H1 (cell line): Measurements from ENCODE around the gene MAPT. TPM values are rescaled to one million over a fixed set of nuclear protein-coding genes. Genes with fewer than 3 reads are reported as not detected.

ENCODE experiments used
- CTCF ChIA-PET: fragments of 300-600 bp; sonication (Branson Sonifier 250); formaldehyde crosslinking; loops from one replicate; lab custom pipeline; 2021; ENCODE audit not compliant: partially characterized antibody; lab: Charles Lee
- POLR2A ChIA-PET: fragments of 300-600 bp; sonication (Branson Sonifier 250); formaldehyde crosslinking; loops from one replicate; lab custom pipeline; 2021; ENCODE audit warnings: inconsistent platforms; ENCODE audit not compliant: partially characterized antibody; lab: Charles Lee
- DNase-seq, 2 experiments: peaks; one replicate each; pipeline versions ENCODE4 v3.0.0 to v3.0.0-alpha.2; 2010 to 2022; ENCODE audit warnings: low spot score in 2 of 2, low read depth in 1 of 2, mixed read lengths in 1 of 2
- FAIRE-seq: peaks from 2 replicates; lab custom pipeline; 2011; peaks lifted over from hg19 to GRCh38; lab: Jason Lieb, UNC
- H2AFZ ChIP-seq: 2 replicates; pipeline ENCODE4 v1.8.1; 2012; ENCODE audit warnings: low read length, inconsistent platforms
- H2AK5ac ChIP-seq: 2 replicates; pipeline ENCODE4 v1.6.1; 2013; ENCODE audit warnings: low read depth, low read length
- H2BK120ac ChIP-seq: replicated peaks from 2 replicates; pipeline ENCODE3; 2013; ENCODE audit warnings: low read depth, low read length, inconsistent platforms
- H2BK12ac ChIP-seq: 2 replicates; pipeline ENCODE4 v1.6.1; 2013; ENCODE audit warnings: low read depth, low read length
- H2BK15ac ChIP-seq: 2 replicates; pipeline ENCODE4 v1.6.1; 2013; ENCODE audit warnings: low read length
- H2BK20ac ChIP-seq: 2 replicates; pipeline ENCODE4 v1.6.1; 2013; ENCODE audit warnings: low read length
- H2BK5ac ChIP-seq: 2 replicates; pipeline ENCODE4 v1.6.1; 2013; ENCODE audit warnings: low read depth, low read length
- H3K14ac ChIP-seq: 2 replicates; pipeline ENCODE4 v1.6.1; 2013; ENCODE audit warnings: inconsistent platforms; ENCODE audit not compliant: insufficient read length
- H3K18ac ChIP-seq: 2 replicates; pipeline ENCODE4 v1.6.1; 2013; ENCODE audit warnings: low read length; ENCODE audit errors: extremely low read depth
- H3K23ac ChIP-seq: 2 replicates; pipeline ENCODE4 v1.6.1; 2013; ENCODE audit warnings: inconsistent platforms; ENCODE audit not compliant: insufficient read length
- H3K23me2 ChIP-seq: 2 replicates; pipeline ENCODE4 v1.6.1; 2013; ENCODE audit warnings: low read depth, low read length
- H3K27ac ChIP-seq: 2 replicates; pipeline ENCODE4 v1.6.1; 2011; ENCODE audit warnings: low read depth, low read length, inconsistent platforms
- H3K27me3 ChIP-seq, 4 experiments: replicated peaks in 1 of 4; 1 replicate in 1 of 4; 2 replicates in 3 of 4; pipeline versions ENCODE4 v1.6.1 to v1.8.1; 2011 to 2013; ENCODE audit warnings: low read length in 3 of 4, mild to moderate bottlenecking in 3 of 4, inconsistent platforms in 2 of 4, mixed read lengths in 2 of 4, moderate library complexity in 1 of 4; ENCODE audit not compliant: control insufficient read depth in 3 of 4, insufficient read depth in 3 of 4; ENCODE audit errors: extremely low read depth in 1 of 4
- H3K36me3 ChIP-seq, 4 experiments: 2 replicates each; pipeline versions ENCODE4 v1.6.1 to v1.8.1; 2011 to 2013; ENCODE audit warnings: mild to moderate bottlenecking in 4 of 4, low read length in 3 of 4, moderate library complexity in 2 of 4, control low read depth in 1 of 4, inconsistent platforms in 1 of 4; ENCODE audit not compliant: insufficient read depth in 4 of 4, control insufficient read depth in 2 of 4
- H3K4ac ChIP-seq: replicated peaks from 2 replicates; pipeline ENCODE3; 2013; ENCODE audit warnings: low read length, low read depth, mixed read lengths, inconsistent platforms; ENCODE audit not compliant: insufficient read length
- H3K4me1 ChIP-seq, 4 experiments: replicated peaks in 1 of 4; 1 replicate in 1 of 4; 2 replicates in 3 of 4; pipeline versions ENCODE4 v1.6.1 to v1.8.1; 2011 to 2013; ENCODE audit warnings: low read length in 3 of 4, inconsistent platforms in 2 of 4, mixed read lengths in 1 of 4; ENCODE audit not compliant: insufficient read depth in 4 of 4, control insufficient read depth in 3 of 4
- H3K4me2 ChIP-seq, 2 experiments: 2 replicates each; pipeline versions ENCODE4 v1.6.1 to v1.8.1; 2011 to 2013; ENCODE audit warnings: low read depth in 2 of 2, low read length in 2 of 2, control low read depth in 1 of 2, inconsistent platforms in 1 of 2, mild to moderate bottlenecking in 1 of 2; ENCODE audit not compliant: insufficient read depth in 1 of 2
- H3K4me3 ChIP-seq, 4 experiments: fragments of 200-600, 300-600 bp in 1 of 4; sonication (generic), shearing (Covaris generic), sonication (Bioruptor Twin) in 1 of 4; 2 replicates each; pipeline versions ENCODE4 v1.5.1 to v1.8.1; 2011 to 2016; ENCODE audit warnings: low read length in 4 of 4, low read depth in 3 of 4, control low read depth in 2 of 4, inconsistent platforms in 2 of 4, mild to moderate bottlenecking in 2 of 4, mixed read lengths in 1 of 4, moderate library complexity in 1 of 4; ENCODE audit not compliant: insufficient read depth in 2 of 4; ENCODE audit errors: extremely low read depth in 1 of 4
- H3K56ac ChIP-seq: replicated peaks from 2 replicates; pipeline ENCODE3; 2013; ENCODE audit warnings: low read depth, mild to moderate bottlenecking, mixed read lengths, low read length, inconsistent platforms; ENCODE audit not compliant: insufficient read length
- H3K79me1 ChIP-seq: 2 replicates; pipeline ENCODE4 v1.6.1; 2013; ENCODE audit warnings: low read depth, low read length, control low read depth
- H3K79me2 ChIP-seq, 2 experiments: 2 replicates each; pipeline versions ENCODE4 v1.6.1 to v1.8.1; 2012 to 2013; ENCODE audit warnings: low read length in 2 of 2, mild to moderate bottlenecking in 2 of 2, inconsistent platforms in 1 of 2; ENCODE audit not compliant: insufficient read depth in 2 of 2, control insufficient read depth in 1 of 2
- H3K9ac ChIP-seq, 4 experiments: replicated peaks in 1 of 4; 1 replicate in 1 of 4; 2 replicates in 3 of 4; pipeline versions ENCODE4 v1.6.1 to v1.8.1; 2011 to 2013; ENCODE audit warnings: low read depth in 3 of 4, low read length in 3 of 4, control low read depth in 2 of 4, mild to moderate bottlenecking in 2 of 4, moderate library complexity in 2 of 4, inconsistent platforms in 1 of 4; ENCODE audit errors: extremely low read depth in 1 of 4
- H3K9me3 ChIP-seq, 2 experiments: 2 replicates each; pipeline versions ENCODE4 v1.6.1 to v1.8.1; 2012 to 2013; ENCODE audit warnings: mild to moderate bottlenecking in 2 of 2, moderate library complexity in 2 of 2, control low read depth in 1 of 2, inconsistent platforms in 1 of 2, low read depth in 1 of 2, low read length in 1 of 2, mixed read lengths in 1 of 2; ENCODE audit not compliant: insufficient read depth in 2 of 2
- H4K20me1 ChIP-seq, 2 experiments: replicated peaks in 1 of 2; 2 replicates each; pipeline versions ENCODE3 to v1.8.1; 2011 to 2013; ENCODE audit warnings: inconsistent platforms in 2 of 2, low read length in 2 of 2, mild to moderate bottlenecking in 1 of 2; ENCODE audit not compliant: insufficient read depth in 2 of 2, control insufficient read depth in 1 of 2
- H4K5ac ChIP-seq: 2 replicates; pipeline ENCODE4 v1.6.1; 2013; ENCODE audit warnings: low read length, low read depth, mixed read lengths, inconsistent platforms; ENCODE audit not compliant: insufficient read length
- H4K8ac ChIP-seq: 2 replicates; pipeline ENCODE4 v1.8.0; 2013; ENCODE audit warnings: mild to moderate bottlenecking, moderate library complexity, low read length, inconsistent platforms; ENCODE audit not compliant: insufficient read depth; ENCODE audit errors: extremely low read depth
- H4K91ac ChIP-seq: replicated peaks from 2 replicates; pipeline ENCODE3; 2013; ENCODE audit warnings: low read length, mixed read lengths, inconsistent platforms; ENCODE audit not compliant: insufficient read length
- BACH1 ChIP-seq: IDR thresholded peaks from 2 replicates; pipeline ENCODE4 v1.6.1; 2012; ENCODE audit warnings: low read length, improper control_type of control experiment
- CBX5 ChIP-seq: fragments of 300-800, 300-1000 bp; sonication (generic); IDR thresholded peaks from 2 replicates; pipeline ENCODE4 v1.7.1; 2016; ENCODE audit warnings: antibody characterized with exemption, low read length, low read depth
- CHD1 ChIP-seq: IDR thresholded peaks from 2 replicates; pipeline ENCODE4 v1.6.1; 2012; ENCODE audit warnings: low read depth, low read length, improper control_type of control experiment
- CREB1 ChIP-seq: IDR thresholded peaks from 2 replicates; pipeline ENCODE4 v1.6.1; 2012; ENCODE audit warnings: inconsistent platforms
- FOSL1 ChIP-seq: IDR thresholded peaks from 2 replicates; pipeline ENCODE4 v1.6.1; 2011; ENCODE audit warnings: mild to moderate bottlenecking, low read depth, low read length, moderate library complexity; ENCODE audit not compliant: insufficient read depth
- HDAC2 ChIP-seq, 2 experiments: fragments of 300-600 bp in 1 of 2; sonication (generic) in 1 of 2; IDR thresholded peaks; 2 replicates each; pipeline ENCODE4 v1.6.1; 2011 to 2012; ENCODE audit warnings: low read depth in 2 of 2, low read length in 2 of 2, mild to moderate bottlenecking in 2 of 2, moderate library complexity in 2 of 2, borderline replicate concordance in 1 of 2, inconsistent platforms in 1 of 2
- KDM4A ChIP-seq: IDR thresholded peaks from one replicate; pipeline ENCODE4 v1.7.1; 2012; ENCODE audit warnings: low read depth, mild to moderate bottlenecking, moderate library complexity, low read length, inconsistent platforms; ENCODE audit not compliant: severe bottlenecking
- MAFK ChIP-seq: IDR thresholded peaks from 2 replicates; pipeline ENCODE4 v1.6.1; 2012; ENCODE audit warnings: low read depth, mild to moderate bottlenecking, improper control_type of control experiment, low read length
- NANOG ChIP-seq: IDR thresholded peaks from 2 replicates; pipeline ENCODE4 v1.6.1; 2011; ENCODE audit warnings: low read length, low read depth, mild to moderate bottlenecking, inconsistent platforms; ENCODE audit not compliant: insufficient read depth, poor library complexity, severe bottlenecking
- SIN3A ChIP-seq, 2 experiments: IDR thresholded peaks in 1 of 2; conservative IDR thresholded peaks in 1 of 2; 2 replicates each; pipeline ENCODE4 v1.6.1; 2011 to 2012; ENCODE audit warnings: low read length in 2 of 2, improper control_type of control experiment in 1 of 2, low read depth in 1 of 2, mild to moderate bottlenecking in 1 of 2
- SP1 ChIP-seq: IDR thresholded peaks from 2 replicates; pipeline ENCODE4 v1.6.1; 2011; ENCODE audit warnings: low read depth, low read length
- SP4 ChIP-seq: IDR thresholded peaks from 2 replicates; pipeline ENCODE4 v1.6.1; 2012; ENCODE audit warnings: low read length, inconsistent platforms
- SUZ12 ChIP-seq: fragments of 200-600 bp; sonication (generic); IDR thresholded peaks from 2 replicates; pipeline ENCODE4 v1.6.1; 2012; ENCODE audit warnings: mild to moderate bottlenecking, inconsistent platforms, low read length, moderate library complexity, mixed read lengths
- TAF1 ChIP-seq: IDR thresholded peaks from 2 replicates; pipeline ENCODE4 v1.6.1; 2011; ENCODE audit warnings: mild to moderate bottlenecking, low read depth, low read length
- TEAD4 ChIP-seq: IDR thresholded peaks from 2 replicates; pipeline ENCODE4 v1.6.1; 2012; ENCODE audit warnings: low read depth, low read length, inconsistent platforms, mixed read lengths
- ZNF274 ChIP-seq: IDR thresholded peaks from 2 replicates; pipeline ENCODE4 v1.7.0; 2012; ENCODE audit warnings: low read length, borderline replicate concordance; ENCODE audit errors: extremely low read depth
- WGBS, 2 experiments: shearing (Covaris generic) in 1 of 2; methylation state at CpG; one replicate each; pipeline versions ENCODE4 v1.1.6 to v1.1.7; 2013 to 2015; ENCODE audit warnings: low lambda C conversion rate in 2 of 2, mixed read lengths in 2 of 2, inconsistent platforms in 1 of 2, low coverage in 1 of 2, missing lambda C conversion rate in 1 of 2; ENCODE audit not compliant: insufficient replicate concordance in 2 of 2, insufficient coverage in 1 of 2, insufficient read length in 1 of 2; ENCODE audit errors: extremely low coverage in 1 of 2, missing lambda C conversion rate in 1 of 2; 5-methylcytosine and 5-hydroxymethylcytosine counted together
- polyA plus RNA-seq, 7 experiments: library from polyadenylated mRNA; depleted of rRNA in 3 of 7; stranded (reverse) in 5 of 7; unstranded in 2 of 7; fragments of >200 nt in 5 of 7; fragments of 200-250 nt in 2 of 7; gene quantifications; 1 replicate in 5 of 7; 2 replicates in 1 of 7; 4 replicates in 1 of 7; pipeline versions ENCODE4 v1.2.1 to v1.2.3, GENCODE V29; 2011 to 2013; ENCODE audit warnings: missing spikeins in 2 of 7, mixed read lengths in 2 of 7
- total RNA-seq: library from RNA; stranded (reverse); fragmentation: NEBNext Ultra II Directional; extraction: Animal tissue kit (Norgen Biotek cat#: 25700); gene quantifications from 2 replicates; pipeline ENCODE4 v1.2.1, GENCODE V29; 2021

Gene MAPT
- total and polyA plus RNA-seq, 2 of the 8 experiments (the other 6 are each of a cell fraction or from before 2014, with no cell fraction given), result 0.54 to 1.7 TPM

DNA sequence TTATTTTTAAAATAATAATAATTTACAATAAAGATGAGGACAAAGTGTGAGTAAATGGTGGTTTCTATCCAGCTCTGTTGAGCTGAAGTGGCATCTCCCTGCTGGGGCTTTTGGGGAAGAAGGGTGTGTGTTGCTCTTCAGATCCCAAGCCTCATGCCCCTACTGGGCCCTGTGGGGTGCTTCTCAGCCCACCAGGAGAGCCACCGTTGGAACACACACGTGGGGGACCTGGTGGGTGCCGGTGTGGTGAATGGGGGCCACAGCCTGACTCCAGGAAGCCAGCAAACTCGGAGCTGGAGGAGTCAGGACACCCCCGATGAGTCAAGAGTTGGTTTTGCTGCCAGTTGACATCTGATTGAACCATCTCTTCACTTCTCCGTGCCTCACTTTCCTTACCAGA lies 66.9 kb downstream of the MAPT start:
- H3K4ac ChIP-seq, result no peak overlapping the region
- H2BK120ac ChIP-seq, result no peak overlapping the region
- H2BK12ac ChIP-seq, result no peak overlapping the region
- H2BK20ac ChIP-seq, result no peak overlapping the region
- H3K79me2 ChIP-seq, result no peaks in the 10 kb centered on the region
- no peak overlapping the region for H3K18ac ChIP-seq
- H3K4me3 ChIP-seq, result no peak overlapping the region
- no peak overlapping the region for H2BK5ac ChIP-seq
- H3K9ac ChIP-seq, result no peak overlapping the region
- H3K27me3 ChIP-seq, result no peaks in the 10 kb centered on the region
- no peaks in the 10 kb centered on the region for H3K23me2 ChIP-seq
- ChIA-PET CTCF (interaction anchor here (0.6 to 4.0 kb wide), 3 partner anchors 10 to 1510 kb away, joined by 3 to 31 read pairs (median 5); no protein-coding TSS in a partner anchor), POLR2A (no interaction called here)
- H3K56ac ChIP-seq, result no peak overlapping the region
- H3K27ac ChIP-seq, result no peak overlapping the region
- 81% methylated on average over 6 of the region's 6 CpGs; no CpG with 5 or more reads in 1 of the 2 experiments for WGBS, 2 experiments
- H2AK5ac ChIP-seq, result no peak overlapping the region
- H2AFZ ChIP-seq, result no peak overlapping the region
- no peak overlapping the region for H4K91ac ChIP-seq
- H3K36me3 ChIP-seq, result no peaks in the 10 kb centered on the region
- H3K23ac ChIP-seq, result no peak overlapping the region
- no peak overlapping the region for H3K14ac ChIP-seq
- FAIRE-seq, result no peak
- no peaks in the 10 kb centered on the region for H3K9me3 ChIP-seq
- no peak overlapping the region for H3K4me2 ChIP-seq
- no peak overlapping the region for H2BK15ac ChIP-seq
- H3K4me1 ChIP-seq, result no peaks in the 10 kb centered on the region
- DNase-seq, result no peak
- no peaks in the 10 kb centered on the region for H4K20me1 ChIP-seq
- peak overlapping the region; percentile 51 for H4K8ac ChIP-seq
- H4K5ac ChIP-seq, result no peak overlapping the region
- H3K79me1 ChIP-seq, result no peaks in the 10 kb centered on the region
- TF ChIP-seq NANOG, result no peak
- no peak for TF ChIP-seq SIN3A (conservative IDR thresholded peaks at IDR 0.05 in 1 of 2, IDR thresholded peaks at IDR 0.05 in 1 of 2; ENCODE audit: low read depth in 1 of 2, low read length in 2 of 2)
- no peak for TF ChIP-seq FOSL1
- TF ChIP-seq ZNF274, result no peak
- TF ChIP-seq CHD1, result no peak
- TF ChIP-seq KDM4A, result no peak
- no peak for TF ChIP-seq MAFK
- no peak for TF ChIP-seq HDAC2 (IDR thresholded peaks at IDR 0.05; ENCODE audit: borderline replicate concordance in 1 of 2, low read depth in 2 of 2, low read length in 2 of 2)
- no peak for TF ChIP-seq SUZ12
- TF ChIP-seq TAF1, result no peak
- TF ChIP-seq SP4, result no peak
- no peak for TF ChIP-seq CREB1
- TF ChIP-seq SP1, result no peak
- no peak for TF ChIP-seq BACH1
- no peak for TF ChIP-seq CBX5
- no peak for TF ChIP-seq TEAD4
